GM12878 (cell line): ENCODE data around the gene VSTM2B. TPM values are rescaled to one million over a fixed set of nuclear protein-coding genes. Genes with fewer than 3 reads are reported as not detected.

Source experiments
- ATAC-seq: fragments of 200-7000 bp; cut with Tn5 transposase; 3 replicates; pipeline ENCODE4 v1.9.1; 2020; ENCODE audit warnings: mild to moderate bottlenecking, moderate library complexity
- BruUV-seq: library from RNA; stranded (reverse); fragments of 400-500 nt; replicated peaks from 2 replicates; lab custom pipeline; 2021; lab: Mats Ljungman, UMichigan
- CTCF ChIA-PET: fragments of 300-600 bp; sonication (Branson Sonifier 250); formaldehyde crosslinking; extraction: SDS; loops from one replicate; lab custom pipeline; 2021; ENCODE audit warnings: inconsistent platforms; lab: Yijun Ruan, JAX
- POLR2A ChIA-PET: fragments of 350-600 bp; formaldehyde crosslinking; extraction: SDS; loops from one replicate; lab custom pipeline; 2021; ENCODE audit warnings: inconsistent platforms; lab: Charles Lee
- RAD21 ChIA-PET: fragments of 300-600 bp; sonication (Branson Sonifier 250); formaldehyde crosslinking; loops from one replicate; lab custom pipeline; 2023; ENCODE audit warnings: antibody characterized with exemption; ENCODE audit not compliant: unreplicated experiment; lab: Charles Lee
- SMC1A ChIA-PET: fragments of 300-600 bp; sonication (Branson Sonifier 250); formaldehyde crosslinking; loops from one replicate; lab custom pipeline; 2023; ENCODE audit not compliant: unreplicated experiment, uncharacterized antibody; lab: Charles Lee
- DNase-seq: peaks from one replicate; pipeline ENCODE4 v3.0.0-alpha.2; 2011; ENCODE audit warnings: low read depth, low spot score
- FAIRE-seq: peaks from 3 replicates; lab custom pipeline; 2011; peaks lifted over from hg19 to GRCh38; lab: Jason Lieb, UNC
- H2AFZ ChIP-seq: 2 replicates; pipeline ENCODE4 v1.6.0; 2011; ENCODE audit warnings: low read depth, low read length, control low read depth; ENCODE audit not compliant: control insufficient read depth
- H3K27ac ChIP-seq: 2 replicates; pipeline ENCODE4 v1.5.1; 2011; ENCODE audit warnings: control low read depth; ENCODE audit not compliant: control insufficient read depth, insufficient read depth
- H3K27me3 ChIP-seq, 2 experiments: replicated peaks in 1 of 2; 2 replicates each; pipeline versions ENCODE4 v1.6.0 to v1.6.1; 2011; ENCODE audit warnings: low read length in 1 of 2; ENCODE audit not compliant: control insufficient read depth in 2 of 2, insufficient read depth in 2 of 2
- H3K36me3 ChIP-seq, 2 experiments: 2 replicates each; pipeline ENCODE4 v1.5.1; 2011; ENCODE audit warnings: low read length in 1 of 2; ENCODE audit not compliant: control insufficient read depth in 2 of 2, insufficient read depth in 2 of 2
- H3K4me1 ChIP-seq: 2 replicates; pipeline ENCODE4 v1.6.1; 2011; ENCODE audit warnings: mild to moderate bottlenecking, low read length, moderate library complexity, mixed read lengths; ENCODE audit not compliant: control insufficient read depth, insufficient read depth
- H3K4me2 ChIP-seq: 2 replicates; pipeline ENCODE4 v1.6.0; 2011; ENCODE audit warnings: control low read depth; ENCODE audit not compliant: control insufficient read depth, insufficient read depth
- H3K4me3 ChIP-seq: fragments of 200-600 bp; sonication (generic); 2 replicates; pipeline ENCODE4 v1.5.1; 2016
- H3K79me2 ChIP-seq: 2 replicates; pipeline ENCODE4 v1.6.0; 2011; ENCODE audit warnings: low read length; ENCODE audit not compliant: control insufficient read depth, insufficient read depth
- H3K9ac ChIP-seq: 2 replicates; pipeline ENCODE4 v1.8.0; 2011; ENCODE audit warnings: low read length, control low read depth, mixed read lengths; ENCODE audit not compliant: control insufficient read depth, insufficient read depth
- H3K9me3 ChIP-seq: replicated peaks from 3 replicates; pipeline ENCODE4 v1.5.1; 2011; ENCODE audit warnings: mild to moderate bottlenecking, low read length; ENCODE audit not compliant: control insufficient read depth, insufficient read depth
- H4K20me1 ChIP-seq: 2 replicates; pipeline ENCODE4 v1.6.0; 2011; ENCODE audit not compliant: control insufficient read depth, insufficient read depth
- BMI1 ChIP-seq: fragments of 450-650 bp; IDR thresholded peaks from 2 replicates; pipeline ENCODE4 v1.6.1; 2016; ENCODE audit warnings: mild to moderate bottlenecking, moderate library complexity, borderline replicate concordance
- EZH2 ChIP-seq: IDR thresholded peaks from 2 replicates; pipeline ENCODE4 v1.6.1; 2012; ENCODE audit warnings: low read depth, mild to moderate bottlenecking, control low read depth, inconsistent platforms, low read length, borderline replicate concordance; ENCODE audit not compliant: control insufficient read depth
- FOS ChIP-seq: IDR thresholded peaks from 3 replicates; pipeline ENCODE4 v1.6.1; 2011; ENCODE audit warnings: borderline replicate concordance; ENCODE audit not compliant: insufficient read length; ENCODE audit errors: extremely low read depth
- JUNB ChIP-seq: IDR thresholded peaks from 2 replicates; pipeline ENCODE4 v1.6.1; 2016; ENCODE audit warnings: antibody characterized with exemption, mild to moderate bottlenecking
- NFIC ChIP-seq: IDR thresholded peaks from 2 replicates; pipeline ENCODE4 v1.6.1; 2012; ENCODE audit warnings: low read depth, mild to moderate bottlenecking, inconsistent platforms, low read length, moderate library complexity
- PAX5 ChIP-seq: IDR thresholded peaks from 2 replicates; pipeline ENCODE4 v1.6.1; 2011; ENCODE audit warnings: low read depth, low read length, borderline replicate concordance
- PML ChIP-seq: IDR thresholded peaks from 2 replicates; pipeline ENCODE4 v1.6.1; 2012; ENCODE audit warnings: low read length, inconsistent platforms
- POLR2AphosphoS2 ChIP-seq: IDR thresholded peaks from 2 replicates; pipeline ENCODE4 v1.6.1; 2011; ENCODE audit warnings: low read depth, mild to moderate bottlenecking, low read length, improper control_type of control experiment, moderate library complexity
- SREBF2 ChIP-seq: IDR thresholded peaks from 2 replicates; pipeline ENCODE4 v1.6.1; 2012; ENCODE audit warnings: mild to moderate bottlenecking, low read length
- TCF12 ChIP-seq: IDR thresholded peaks from 2 replicates; pipeline ENCODE4 v1.6.1; 2011; ENCODE audit warnings: low read depth, mild to moderate bottlenecking, low read length
- ZNF274 ChIP-seq: IDR thresholded peaks from one replicate; pipeline ENCODE4 v1.8.0; 2011; ENCODE audit not compliant: insufficient read length, insufficient read depth
- ZNF384 ChIP-seq: IDR thresholded peaks from 2 replicates; pipeline ENCODE4 v1.6.1; 2012; ENCODE audit warnings: low read depth, mild to moderate bottlenecking, low read length, improper control_type of control experiment, borderline replicate concordance
- whole genome bisulfite sequencing: methylation state at CpG from one replicate; pipeline ENCODE4 v1.1.6; 2016; ENCODE audit warnings: low lambda C conversion rate; ENCODE audit not compliant: insufficient replicate concordance, insufficient coverage; ENCODE audit errors: missing lambda C conversion rate; 5-methylcytosine and 5-hydroxymethylcytosine counted together
- in situ Hi-C: fragments of 300-500 bp; cut with MboI; formaldehyde crosslinking; loops from 9 replicates; pipeline ENCODE4 v1.14.3; 2018; ENCODE audit warnings: mixed read lengths
- intact Hi-C: fragments of 100-400 bp; cut with micrococcal nuclease; formaldehyde crosslinking; loops from one replicate; pipeline ENCODE4 v1.14.2; 2022; ENCODE audit not compliant: unreplicated experiment
- polyA plus RNA-seq, 11 experiments: library from polyadenylated mRNA; depleted of rRNA in 4 of 11; unstranded in 6 of 11; stranded (reverse) in 5 of 11; fragments of >200 nt; fragmentation: Nextera tagmentation in 4 of 11; fragmentation: Illumina TruSeq in 1 of 11; extraction: Ambion mirVana in 4 of 11; extraction: Trizol in 1 of 11; gene quantifications; 1 replicate in 1 of 11; 2 replicates in 10 of 11; pipeline versions ENCODE4 v1.2.1 to v1.2.3, GENCODE V29; 2011 to 2016; ENCODE audit warnings: inconsistent platforms in 2 of 11, missing spikeins in 2 of 11, low read depth in 1 of 11
- total RNA-seq, 4 experiments: library from RNA; depleted of rRNA in 3 of 4; stranded (reverse); fragments of >200 nt in 3 of 4; fragmentation: Illumina TruSeq in 1 of 4; extraction: Trizol in 1 of 4; gene quantifications; 2 replicates each; pipeline versions ENCODE4 v1.2.1 to v1.2.3, GENCODE V29; 2013 to 2021
- TF ChIP-seq, protein P1 (sequence below): fragments of 450-650 bp; IDR thresholded peaks from 2 replicates; pipeline ENCODE4 v1.6.1; 2018; ENCODE audit warnings: borderline replicate concordance, mild to moderate bottlenecking; ENCODE audit not compliant: partially characterized antibody
- TF ChIP-seq, protein P2 (sequence below): IDR thresholded peaks from 2 replicates; pipeline ENCODE4 v1.6.1; 2012; ENCODE audit warnings: improper control_type of control experiment, low read depth, low read length; ENCODE audit not compliant: insufficient replicate concordance
- TF ChIP-seq, protein P3 (sequence below): IDR thresholded peaks from 2 replicates; pipeline ENCODE4 v1.6.1; 2011; ENCODE audit warnings: borderline replicate concordance, low read depth, mild to moderate bottlenecking, moderate library complexity, low read length; ENCODE audit not compliant: insufficient read depth, poor library complexity, severe bottlenecking

Gene VSTM2B
- total and polyA plus RNA-seq, 10 of the 15 experiments (the other 5 are each of a cell fraction or from before 2014, with no cell fraction given): not detected

DNA sequence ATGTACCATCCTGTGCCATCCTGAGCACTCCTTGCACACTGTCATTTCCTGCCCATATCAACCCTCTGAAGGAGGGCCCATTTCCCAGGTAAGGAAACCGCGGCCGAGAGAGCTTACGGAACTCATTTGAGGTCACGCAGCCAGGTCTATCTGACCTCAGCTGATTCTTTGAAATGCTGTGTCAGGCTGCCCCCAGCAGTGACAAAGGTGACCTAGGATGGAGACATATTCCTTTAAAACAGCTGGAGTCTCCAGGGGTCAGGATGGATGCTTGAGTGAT lies 42.2 kb upstream of the VSTM2B start:
- no peaks in the 10 kb centered on the region for H3K27me3 ChIP-seq
- no peaks in the 10 kb centered on the region; the same call in 2 of the 3 replicates for H3K9me3 ChIP-seq
- no peak overlapping the region for H3K4me3 ChIP-seq
- H2AFZ ChIP-seq: no peak overlapping the region
- RAD21 ChIA-PET: no interaction called here
- in situ Hi-C loops: no loop called here
- no TSS peak for BruUV-seq
- TF ChIP-seq BMI1 (no peak), FOS (no peak), SREBF2 (no peak), TCF12 (no peak), ZNF384 (no peak), PML (no peak), PAX5 (no peak), NFIC (no peak), ZNF274 (no peak), JUNB (no peak), EZH2 (no peak), POLR2AphosphoS2 (no peak)
- TF ChIP-seq, protein P1, sequence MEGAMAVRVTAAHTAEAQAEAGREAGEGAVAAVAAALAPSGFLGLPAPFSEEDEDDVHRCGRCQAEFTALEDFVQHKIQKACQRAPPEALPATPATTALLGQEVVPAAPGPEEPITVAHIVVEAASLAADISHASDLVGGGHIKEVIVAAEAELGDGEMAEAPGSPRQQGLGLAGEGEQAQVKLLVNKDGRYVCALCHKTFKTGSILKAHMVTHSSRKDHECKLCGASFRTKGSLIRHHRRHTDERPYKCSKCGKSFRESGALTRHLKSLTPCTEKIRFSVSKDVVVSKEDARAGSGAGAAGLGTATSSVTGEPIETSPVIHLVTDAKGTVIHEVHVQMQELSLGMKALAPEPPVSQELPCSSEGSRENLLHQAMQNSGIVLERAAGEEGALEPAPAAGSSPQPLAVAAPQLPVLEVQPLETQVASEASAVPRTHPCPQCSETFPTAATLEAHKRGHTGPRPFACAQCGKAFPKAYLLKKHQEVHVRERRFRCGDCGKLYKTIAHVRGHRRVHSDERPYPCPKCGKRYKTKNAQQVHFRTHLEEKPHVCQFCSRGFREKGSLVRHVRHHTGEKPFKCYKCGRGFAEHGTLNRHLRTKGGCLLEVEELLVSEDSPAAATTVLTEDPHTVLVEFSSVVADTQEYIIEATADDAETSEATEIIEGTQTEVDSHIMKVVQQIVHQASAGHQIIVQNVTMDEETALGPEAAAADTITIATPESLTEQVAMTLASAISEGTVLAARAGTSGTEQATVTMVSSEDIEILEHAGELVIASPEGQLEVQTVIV: no peak
- TF ChIP-seq, protein P2, sequence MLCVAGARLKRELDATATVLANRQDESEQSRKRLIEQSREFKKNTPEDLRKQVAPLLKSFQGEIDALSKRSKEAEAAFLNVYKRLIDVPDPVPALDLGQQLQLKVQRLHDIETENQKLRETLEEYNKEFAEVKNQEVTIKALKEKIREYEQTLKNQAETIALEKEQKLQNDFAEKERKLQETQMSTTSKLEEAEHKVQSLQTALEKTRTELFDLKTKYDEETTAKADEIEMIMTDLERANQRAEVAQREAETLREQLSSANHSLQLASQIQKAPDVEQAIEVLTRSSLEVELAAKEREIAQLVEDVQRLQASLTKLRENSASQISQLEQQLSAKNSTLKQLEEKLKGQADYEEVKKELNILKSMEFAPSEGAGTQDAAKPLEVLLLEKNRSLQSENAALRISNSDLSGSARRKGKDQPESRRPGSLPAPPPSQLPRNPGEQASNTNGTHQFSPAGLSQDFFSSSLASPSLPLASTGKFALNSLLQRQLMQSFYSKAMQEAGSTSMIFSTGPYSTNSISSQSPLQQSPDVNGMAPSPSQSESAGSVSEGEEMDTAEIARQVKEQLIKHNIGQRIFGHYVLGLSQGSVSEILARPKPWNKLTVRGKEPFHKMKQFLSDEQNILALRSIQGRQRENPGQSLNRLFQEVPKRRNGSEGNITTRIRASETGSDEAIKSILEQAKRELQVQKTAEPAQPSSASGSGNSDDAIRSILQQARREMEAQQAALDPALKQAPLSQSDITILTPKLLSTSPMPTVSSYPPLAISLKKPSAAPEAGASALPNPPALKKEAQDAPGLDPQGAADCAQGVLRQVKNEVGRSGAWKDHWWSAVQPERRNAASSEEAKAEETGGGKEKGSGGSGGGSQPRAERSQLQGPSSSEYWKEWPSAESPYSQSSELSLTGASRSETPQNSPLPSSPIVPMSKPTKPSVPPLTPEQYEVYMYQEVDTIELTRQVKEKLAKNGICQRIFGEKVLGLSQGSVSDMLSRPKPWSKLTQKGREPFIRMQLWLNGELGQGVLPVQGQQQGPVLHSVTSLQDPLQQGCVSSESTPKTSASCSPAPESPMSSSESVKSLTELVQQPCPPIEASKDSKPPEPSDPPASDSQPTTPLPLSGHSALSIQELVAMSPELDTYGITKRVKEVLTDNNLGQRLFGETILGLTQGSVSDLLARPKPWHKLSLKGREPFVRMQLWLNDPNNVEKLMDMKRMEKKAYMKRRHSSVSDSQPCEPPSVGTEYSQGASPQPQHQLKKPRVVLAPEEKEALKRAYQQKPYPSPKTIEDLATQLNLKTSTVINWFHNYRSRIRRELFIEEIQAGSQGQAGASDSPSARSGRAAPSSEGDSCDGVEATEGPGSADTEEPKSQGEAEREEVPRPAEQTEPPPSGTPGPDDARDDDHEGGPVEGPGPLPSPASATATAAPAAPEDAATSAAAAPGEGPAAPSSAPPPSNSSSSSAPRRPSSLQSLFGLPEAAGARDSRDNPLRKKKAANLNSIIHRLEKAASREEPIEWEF: no peak
- TF ChIP-seq, protein P3, sequence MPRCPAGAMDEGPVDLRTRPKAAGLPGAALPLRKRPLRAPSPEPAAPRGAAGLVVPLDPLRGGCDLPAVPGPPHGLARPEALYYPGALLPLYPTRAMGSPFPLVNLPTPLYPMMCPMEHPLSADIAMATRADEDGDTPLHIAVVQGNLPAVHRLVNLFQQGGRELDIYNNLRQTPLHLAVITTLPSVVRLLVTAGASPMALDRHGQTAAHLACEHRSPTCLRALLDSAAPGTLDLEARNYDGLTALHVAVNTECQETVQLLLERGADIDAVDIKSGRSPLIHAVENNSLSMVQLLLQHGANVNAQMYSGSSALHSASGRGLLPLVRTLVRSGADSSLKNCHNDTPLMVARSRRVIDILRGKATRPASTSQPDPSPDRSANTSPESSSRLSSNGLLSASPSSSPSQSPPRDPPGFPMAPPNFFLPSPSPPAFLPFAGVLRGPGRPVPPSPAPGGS: no peak
- no peaks in the 10 kb centered on the region for H4K20me1 ChIP-seq
- no peaks in the 10 kb centered on the region for H3K36me3 ChIP-seq
- H3K9ac ChIP-seq: no peak overlapping the region
- whole genome bisulfite sequencing: 61% methylated on average over 5 of the region's 5 CpGs
- H3K27ac ChIP-seq: no peak overlapping the region
- CTCF ChIA-PET: no interaction called here
- ATAC-seq: no peak
- SMC1A ChIA-PET: no interaction called here
- no peak for FAIRE-seq
- H3K4me1 ChIP-seq: no peaks in the 10 kb centered on the region
- H3K4me2 ChIP-seq: no peak overlapping the region
- intact Hi-C loops: no loop called here
- H3K79me2 ChIP-seq: no peaks in the 10 kb centered on the region
- POLR2A ChIA-PET: no interaction called here
- no peak for DNase-seq
